Caki2 (cell line): Measurements from ENCODE around the gene EXOC6. TPM values are rescaled to one million over a fixed set of nuclear protein-coding genes. Genes with fewer than 3 reads are reported as not detected.

Experiments used
- DNase-seq: peaks from one replicate; pipeline ENCODE4 v3.0.0-alpha.2; 2015; ENCODE audit warnings: low read depth
- in situ Hi-C: cut with HindIII; loops from 2 replicates; pipeline ENCODE4 v1.10.0; 2016; ENCODE audit warnings: low sequenced_read_pairs, low pct_unique_long_range_greater_than_20kb, mixed read lengths
- total RNA-seq: library from RNA; depleted of rRNA; stranded (reverse); fragments of >200 nt; shearing (Covaris generic); gene quantifications from 2 replicates; pipeline ENCODE4 v1.2.3, GENCODE V29; 2014; ENCODE audit warnings: low replicate concordance

EXOC6 gene
- total RNA-seq, 1 experiment from 2014 or later = 5.3 TPM

DNA sequence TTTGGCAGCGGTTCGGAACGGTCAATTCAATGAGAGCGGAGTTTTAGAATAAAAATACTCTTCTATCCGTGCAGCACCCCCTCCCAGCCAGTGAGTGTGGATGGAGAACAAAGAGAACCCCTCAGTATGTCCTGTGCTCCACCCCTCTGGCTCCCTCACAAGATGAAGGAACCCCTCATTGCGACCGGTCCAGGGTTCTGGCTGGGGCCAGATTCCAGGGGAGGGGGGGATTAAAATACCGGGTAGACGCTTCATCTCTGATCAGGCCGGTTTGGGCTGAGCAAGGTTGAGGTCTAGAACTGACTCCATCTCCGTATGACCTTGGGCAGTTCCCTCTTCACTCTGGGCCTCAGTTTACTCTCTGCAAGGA, 218.2 kb downstream of the EXOC6 start:
- no peak for DNase-seq
- in situ Hi-C loops = no loop called here

DNA sequence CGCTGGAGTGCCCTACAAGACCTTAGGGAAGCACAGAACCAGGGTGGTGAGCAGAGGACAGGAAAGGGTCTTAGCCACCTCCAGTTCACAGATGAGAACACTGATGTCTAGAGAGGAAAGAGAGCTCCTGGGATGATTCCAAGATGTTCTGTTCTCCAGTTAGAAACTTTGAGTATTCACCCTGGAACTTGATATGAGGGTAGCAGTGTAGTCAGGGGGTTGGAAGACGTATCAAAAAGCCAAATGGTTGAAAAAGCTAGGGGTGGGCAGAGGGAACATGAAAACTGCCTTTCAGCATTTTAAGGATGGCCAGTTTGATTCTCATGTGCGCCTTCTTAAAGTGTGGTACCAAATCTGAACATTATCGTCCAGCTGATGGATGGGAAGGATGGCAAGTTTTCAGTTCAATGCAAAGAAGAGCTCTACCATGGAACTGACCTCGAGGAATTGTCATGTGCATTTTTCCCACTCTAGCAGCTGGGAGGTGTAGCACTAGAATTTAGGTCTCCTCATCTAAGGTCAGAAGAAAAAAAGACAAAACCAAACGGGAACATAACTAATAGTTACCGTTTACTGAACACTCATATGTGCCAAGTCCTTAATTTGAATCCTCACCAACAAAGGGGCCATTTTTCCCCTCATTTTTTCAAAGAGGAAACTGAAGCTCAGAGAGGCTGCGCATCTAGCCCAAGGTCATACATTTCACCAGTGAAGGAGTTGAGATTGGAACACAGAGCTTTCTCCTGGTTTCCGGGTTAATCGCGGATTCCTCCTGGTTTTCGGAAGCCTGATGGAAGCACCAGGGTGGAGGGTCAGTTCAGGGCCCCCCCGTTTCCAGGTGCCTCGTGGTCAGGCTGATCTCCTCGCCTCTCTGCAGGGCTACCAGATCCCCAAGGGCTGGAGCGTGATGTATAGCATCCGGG, 219.4 kb downstream of the EXOC6 start:
- in situ Hi-C loops = no loop called here

DNA sequence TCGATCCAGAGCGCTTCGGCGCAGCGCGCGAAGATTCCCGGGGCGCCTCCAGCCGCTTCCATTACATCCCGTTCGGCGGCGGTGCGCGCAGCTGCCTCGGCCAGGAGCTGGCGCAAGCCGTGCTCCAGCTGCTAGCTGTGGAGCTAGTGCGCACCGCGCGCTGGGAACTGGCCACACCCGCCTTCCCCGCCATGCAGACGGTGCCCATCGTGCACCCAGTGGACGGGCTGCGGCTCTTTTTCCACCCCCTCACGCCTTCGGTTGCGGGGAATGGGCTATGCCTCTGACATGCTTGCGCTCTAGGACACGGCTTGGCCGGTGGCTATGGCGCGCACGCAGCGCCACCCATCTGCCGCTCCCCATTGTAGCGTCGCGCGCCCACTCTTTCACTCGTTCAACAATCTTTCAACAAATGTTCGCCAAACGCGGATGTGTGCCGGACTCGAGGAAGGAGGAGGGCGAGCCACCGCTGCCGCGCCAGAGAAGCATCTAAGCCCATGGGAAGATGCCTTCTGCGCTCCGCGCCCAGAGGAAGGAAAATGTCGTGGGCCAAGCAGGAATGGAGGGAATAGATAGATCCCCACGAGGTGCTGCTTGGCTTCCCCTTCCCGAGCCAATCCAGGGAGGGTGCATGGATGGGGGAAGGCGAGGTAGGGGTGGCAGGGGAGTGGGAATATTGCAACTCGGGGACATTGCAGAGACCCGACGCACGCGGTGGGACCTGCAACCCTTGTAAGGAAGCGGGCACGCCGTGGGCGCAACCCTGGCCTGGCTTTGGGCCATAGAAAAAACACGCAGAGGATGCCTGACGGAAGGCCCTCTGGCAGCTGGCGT, 220.3 kb downstream of the EXOC6 start:
- no peak for DNase-seq
- in situ Hi-C loops = no loop called here

More for the DNA sequence above, 219.4 kb downstream of the EXOC6 start:
- no peak for DNase-seq

DNA sequence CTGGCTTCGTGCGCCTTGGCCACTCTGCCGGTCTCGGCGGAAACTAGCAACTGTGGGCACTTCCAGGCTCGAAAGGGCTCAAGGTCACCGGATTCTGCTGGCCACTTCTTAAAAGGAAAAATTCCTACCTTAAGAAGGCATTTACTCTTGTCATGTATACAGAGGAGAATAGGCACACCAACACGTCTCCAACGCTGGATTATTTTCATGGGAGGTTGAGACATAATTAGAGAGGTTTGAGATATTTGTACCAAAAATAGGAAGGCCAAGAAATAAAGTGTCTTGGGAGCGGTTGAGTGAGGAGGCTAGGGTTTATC, 220.9 kb downstream of the EXOC6 start:
- in situ Hi-C loops = no loop called here
- DNase-seq = no peak

DNA sequence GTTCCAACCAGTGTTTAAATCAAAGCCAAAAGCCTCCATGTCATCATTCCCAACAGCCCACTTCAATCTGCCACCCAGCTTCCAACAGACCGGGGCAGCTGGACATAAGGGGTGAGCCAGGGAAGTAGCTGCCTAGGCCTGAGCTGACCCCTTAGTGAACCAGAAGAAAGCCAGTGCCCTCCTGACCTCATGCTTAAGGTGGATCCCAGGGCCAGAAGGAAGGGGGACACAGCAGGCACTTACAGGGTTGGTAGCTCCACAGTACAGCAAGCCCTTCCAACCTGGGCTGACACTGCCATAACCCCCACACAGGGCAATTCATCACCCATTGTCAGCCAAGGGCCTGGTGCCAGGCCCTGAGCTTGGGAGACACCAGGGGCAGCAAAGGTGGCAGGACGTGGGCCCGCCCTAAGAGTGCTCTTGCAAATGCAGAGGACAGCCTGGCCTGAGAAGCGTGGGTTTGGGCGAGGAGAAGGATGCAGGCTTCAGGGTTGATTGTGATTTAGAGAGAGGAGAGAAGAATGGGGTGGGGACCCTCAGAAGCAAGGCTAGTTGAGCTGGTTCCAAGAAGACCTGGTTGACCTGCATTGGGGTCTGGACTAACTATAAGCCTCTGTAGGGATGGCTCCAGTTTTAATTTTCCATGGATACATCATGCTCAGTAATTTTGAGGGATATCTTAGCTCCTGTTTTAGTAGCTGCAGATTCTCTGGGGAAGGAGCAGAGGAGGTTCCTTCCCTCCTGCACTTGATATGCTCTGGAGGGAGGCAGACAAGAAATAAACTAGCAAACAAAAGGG, 222.3 kb downstream of the EXOC6 start:
- DNase-seq = no peak
- in situ Hi-C loops = no loop called here

DNA sequence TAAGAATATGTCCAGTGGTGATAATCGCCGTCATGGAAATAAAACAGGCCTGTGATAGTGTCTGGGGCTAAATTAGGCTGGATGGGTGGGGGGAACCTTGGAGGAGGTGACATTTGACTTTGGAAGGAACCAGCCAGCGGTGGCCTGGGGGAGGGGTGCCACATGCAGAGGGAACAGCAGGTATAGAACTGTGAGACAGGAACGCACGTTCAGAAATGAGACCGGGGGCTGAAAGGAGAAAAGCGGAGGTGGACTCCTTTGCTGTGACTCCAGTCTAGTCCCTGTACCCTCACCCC, 222.8 kb downstream of the EXOC6 start:
- in situ Hi-C loops = no loop called here
- DNase-seq = no peak

DNA sequence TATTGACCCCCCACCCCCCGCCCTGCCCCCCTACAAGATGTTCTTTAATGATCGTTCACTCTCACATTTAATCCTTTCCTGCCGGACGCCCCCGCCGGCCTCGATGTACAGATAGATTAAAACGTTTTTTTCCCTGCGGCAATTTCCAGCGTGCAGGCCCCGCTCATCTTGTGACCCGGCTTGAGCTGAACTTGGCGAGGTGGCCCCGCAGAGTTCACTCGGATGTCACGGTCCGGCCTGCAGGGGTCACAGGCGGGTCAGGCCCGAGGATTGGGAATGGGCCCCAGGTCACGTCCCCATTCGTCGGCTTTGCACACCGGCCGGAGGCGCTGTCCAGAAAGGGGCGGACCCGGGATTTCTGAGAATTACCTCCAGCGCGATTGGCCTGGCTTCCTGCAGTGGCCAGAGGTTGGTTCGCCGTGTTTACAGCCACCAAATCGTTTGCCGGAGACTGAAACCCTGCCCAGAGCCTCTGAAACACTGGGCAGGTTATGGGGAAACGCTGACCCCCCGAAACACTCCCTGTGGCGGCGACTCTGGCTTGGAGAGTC, 223.4 kb downstream of the EXOC6 start:
- in situ Hi-C loops = no loop called here
- no peak for DNase-seq

DNA sequence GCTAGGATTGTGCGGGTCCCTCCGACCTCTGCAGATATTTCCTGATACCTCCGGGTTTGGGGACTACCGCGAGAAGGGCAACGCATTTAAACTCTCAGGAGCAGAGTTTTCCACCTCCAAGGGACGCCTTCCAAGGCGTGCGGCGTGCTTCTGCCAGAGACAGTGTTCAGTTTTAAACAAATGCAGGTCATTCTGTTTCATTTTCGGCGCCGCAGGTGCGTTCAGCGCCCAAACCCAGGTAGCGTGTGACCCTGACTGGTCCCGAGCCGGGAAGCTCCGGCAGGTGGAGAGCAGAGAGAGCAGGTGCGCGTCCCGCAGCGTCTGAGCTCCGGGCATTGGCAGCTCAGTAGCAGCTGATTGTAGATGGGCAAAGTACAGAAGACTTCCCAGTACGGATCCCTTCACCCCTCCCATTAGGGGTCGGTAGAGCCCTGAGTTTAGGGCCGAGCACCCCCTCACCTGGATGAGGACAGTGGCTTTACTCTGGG, 223.9 kb downstream of the EXOC6 start:
- in situ Hi-C loops = no loop called here
- no peak for DNase-seq

DNA sequence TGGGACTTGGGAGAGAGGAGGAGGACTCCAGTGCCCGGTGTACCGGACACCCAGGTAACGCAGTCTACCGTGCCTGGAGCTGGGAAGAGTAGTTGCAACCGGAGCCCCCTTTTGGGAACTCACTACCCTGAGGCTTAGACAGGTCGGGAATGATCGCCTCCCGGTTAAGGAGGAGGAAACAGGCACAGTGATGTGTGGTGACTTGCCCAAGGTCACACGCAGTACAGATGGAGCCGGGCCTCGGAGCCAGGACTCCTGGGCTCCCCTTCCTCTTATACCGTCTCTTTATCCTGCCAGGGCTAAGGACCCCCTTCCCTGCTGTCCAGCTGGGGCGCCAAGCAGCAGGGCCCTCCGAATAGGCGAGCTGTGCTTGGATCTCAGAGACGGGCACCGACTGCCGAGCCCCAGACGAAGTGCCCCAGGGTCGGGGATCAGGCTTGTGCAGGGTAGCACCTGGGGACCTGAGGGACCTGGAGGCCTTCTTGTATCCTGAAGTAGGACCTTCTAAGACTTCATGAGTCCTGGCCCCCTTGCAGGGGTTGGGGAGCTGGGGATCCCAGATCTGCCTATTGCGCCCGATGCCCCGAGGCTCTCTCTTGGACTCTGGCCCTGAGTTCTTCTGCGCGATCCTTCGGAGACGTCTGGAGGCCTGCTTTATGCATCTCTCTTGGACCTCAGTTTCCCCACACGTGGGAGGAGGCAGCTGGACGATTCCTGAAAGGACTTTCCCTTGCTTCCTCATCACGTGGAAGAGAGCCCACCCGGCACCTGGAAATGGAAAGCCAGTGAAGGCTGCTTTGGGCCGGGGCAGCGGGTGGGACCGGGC, 224.6 kb downstream of the EXOC6 start:
- no peak for DNase-seq
- in situ Hi-C loops = no loop called here

DNA sequence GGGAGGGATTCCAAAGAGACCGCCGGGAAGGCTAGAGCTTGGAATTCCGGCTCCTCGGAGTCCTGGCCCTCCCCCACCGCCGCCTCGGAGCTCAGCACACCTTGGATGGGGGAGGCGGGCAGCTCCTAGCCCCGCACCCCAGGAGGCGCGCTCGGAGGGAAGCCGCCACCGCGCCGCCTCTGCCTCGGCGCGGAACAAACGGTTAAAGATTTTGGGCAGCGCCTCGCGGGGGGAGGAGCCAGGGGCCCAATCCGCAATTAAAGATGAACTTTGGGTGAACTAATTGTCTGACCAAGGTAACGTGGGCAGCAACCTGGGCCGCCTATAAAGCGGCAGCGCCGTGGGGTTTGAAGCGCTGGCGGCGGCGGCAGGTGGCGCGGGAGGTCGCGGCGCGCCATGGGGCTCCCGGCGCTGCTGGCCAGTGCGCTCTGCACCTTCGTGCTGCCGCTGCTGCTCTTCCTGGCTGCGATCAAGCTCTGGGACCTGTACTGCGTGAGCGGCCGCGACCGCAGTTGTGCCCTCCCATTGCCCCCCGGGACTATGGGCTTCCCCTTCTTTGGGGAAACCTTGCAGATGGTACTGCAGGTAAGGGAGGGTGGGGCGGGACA, 225.3 kb downstream of the EXOC6 start, which contains the start of gene CYP26A1:
Gene CYP26A1 (plus strand): TSS at position 355 of the 608 bp plus-strand sequence. CDS start 42 bp downstream, at position 397.
- in situ Hi-C loops = no loop called here

DNA sequence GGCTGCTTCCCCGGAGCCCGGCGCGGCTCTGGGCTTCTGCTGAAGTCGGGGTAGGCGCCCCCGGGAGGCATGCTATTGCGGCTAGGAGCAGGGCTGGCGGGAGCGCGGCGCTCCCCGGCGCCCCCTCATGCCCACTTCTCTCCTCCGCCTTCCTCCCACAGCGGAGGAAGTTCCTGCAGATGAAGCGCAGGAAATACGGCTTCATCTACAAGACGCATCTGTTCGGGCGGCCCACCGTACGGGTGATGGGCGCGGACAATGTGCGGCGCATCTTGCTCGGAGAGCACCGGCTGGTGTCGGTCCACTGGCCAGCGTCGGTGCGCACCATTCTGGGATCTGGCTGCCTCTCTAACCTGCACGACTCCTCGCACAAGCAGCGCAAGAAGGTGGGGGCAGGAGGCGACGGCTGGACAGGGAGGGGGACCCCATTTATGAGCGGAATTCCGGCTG, 225.9 kb downstream of the EXOC6 start:
- DNase-seq = peak; percentile 31
- in situ Hi-C loops = no loop called here

More for the DNA sequence above, 225.3 kb downstream of the EXOC6 start, which contains the start of gene CYP26A1:
- DNase-seq = peak; percentile 21

DNA sequence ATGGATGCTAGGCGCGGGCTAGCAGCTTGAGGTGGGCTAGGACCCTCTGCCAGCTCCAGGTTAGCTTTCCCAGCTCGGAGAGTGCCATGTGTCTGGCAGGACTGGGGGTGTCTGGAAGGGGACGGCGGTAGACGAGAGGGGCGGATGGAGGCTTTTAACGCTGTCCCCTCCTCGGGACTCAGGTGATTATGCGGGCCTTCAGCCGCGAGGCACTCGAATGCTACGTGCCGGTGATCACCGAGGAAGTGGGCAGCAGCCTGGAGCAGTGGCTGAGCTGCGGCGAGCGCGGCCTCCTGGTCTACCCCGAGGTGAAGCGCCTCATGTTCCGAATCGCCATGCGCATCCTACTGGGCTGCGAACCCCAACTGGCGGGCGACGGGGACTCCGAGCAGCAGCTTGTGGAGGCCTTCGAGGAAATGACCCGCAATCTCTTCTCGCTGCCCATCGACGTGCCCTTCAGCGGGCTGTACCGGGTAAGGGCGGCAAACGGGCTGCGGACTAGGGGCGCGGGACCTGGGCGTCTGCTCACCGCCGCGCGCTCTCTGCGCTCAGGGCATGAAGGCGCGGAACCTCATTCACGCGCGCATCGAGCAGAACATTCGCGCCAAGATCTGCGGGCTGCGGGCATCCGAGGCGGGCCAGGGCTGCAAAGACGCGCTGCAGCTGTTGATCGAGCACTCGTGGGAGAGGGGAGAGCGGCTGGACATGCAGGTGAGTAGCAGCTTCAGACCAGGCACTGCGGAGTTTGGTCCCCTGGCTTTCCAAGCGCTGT, 226.5 kb downstream of the EXOC6 start:
- in situ Hi-C loops = no loop called here
- DNase-seq = no peak

DNA sequence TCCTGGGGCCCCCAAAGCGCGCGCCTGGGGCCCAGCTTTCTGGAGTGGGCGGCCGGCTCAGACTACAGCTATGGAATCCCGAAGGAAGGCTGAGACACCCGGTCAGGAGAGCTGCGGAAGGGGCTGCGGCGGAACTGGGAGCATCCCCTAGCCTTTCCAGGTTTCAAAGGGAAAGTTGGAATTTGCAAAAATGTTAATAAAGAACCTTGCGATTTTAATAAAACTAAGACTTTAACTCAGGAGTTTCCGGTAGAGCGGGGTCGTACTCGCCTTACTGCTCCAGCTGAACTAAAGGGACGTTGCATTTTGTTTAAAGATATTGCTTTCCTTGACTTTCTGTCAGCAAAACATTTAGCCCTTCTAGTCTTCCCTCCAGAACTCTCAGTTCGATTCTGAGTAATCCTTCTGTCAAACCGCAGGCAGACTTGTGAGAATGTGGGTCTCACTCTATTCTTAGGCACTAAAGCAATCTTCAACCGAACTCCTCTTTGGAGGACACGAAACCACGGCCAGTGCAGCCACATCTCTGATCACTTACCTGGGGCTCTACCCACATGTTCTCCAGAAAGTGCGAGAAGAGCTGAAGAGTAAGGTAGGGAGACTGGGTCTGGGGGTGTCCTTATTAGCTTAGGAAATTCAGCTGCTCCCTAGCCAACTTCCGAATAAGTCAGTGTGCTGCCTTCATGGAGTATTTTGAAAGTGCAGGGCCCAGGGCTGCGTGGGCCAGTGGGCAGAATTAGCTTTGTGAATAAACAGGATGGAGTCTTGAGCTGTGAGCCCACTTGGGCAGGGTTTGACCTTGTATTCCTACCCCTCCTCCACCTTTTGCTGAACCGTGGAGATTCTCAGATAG, 227.3 kb downstream of the EXOC6 start:
- in situ Hi-C loops = no loop called here
- no peak for DNase-seq

DNA sequence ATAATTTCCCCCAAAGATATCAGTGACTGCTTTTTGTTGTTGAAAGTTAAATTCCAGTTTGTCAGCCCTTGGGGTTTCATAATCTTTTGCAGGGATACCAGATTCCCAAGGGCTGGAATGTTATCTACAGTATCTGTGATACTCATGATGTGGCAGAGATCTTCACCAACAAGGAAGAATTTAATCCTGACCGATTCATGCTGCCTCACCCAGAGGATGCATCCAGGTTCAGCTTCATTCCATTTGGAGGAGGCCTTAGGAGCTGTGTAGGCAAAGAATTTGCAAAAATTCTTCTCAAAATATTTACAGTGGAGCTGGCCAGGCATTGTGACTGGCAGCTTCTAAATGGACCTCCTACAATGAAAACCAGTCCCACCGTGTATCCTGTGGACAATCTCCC, 228.6 kb downstream of the EXOC6 start:
- DNase-seq = no peak
- in situ Hi-C loops = no loop called here

DNA sequence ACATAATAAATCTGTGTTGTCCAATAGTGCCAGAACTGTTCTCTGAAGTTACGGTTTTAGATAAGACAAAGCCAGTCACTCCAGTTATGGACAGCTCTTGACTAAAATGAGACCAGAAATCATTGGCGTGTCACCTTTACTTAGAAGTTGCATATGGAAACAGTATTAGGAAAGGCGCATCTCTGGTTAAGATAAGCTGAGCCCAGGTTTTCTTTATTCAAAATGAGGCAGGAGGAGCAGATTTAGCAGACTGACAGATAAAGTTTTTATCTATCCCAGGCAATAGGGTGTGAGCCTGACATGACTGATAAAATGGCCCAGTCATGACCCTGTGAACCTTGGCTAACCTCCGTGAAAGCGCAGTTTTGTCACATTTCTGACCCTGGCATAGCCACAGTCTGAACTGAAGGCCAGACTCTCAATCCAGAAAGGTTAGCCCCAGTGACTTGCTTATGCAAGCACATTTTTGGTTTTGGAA, 229.6 kb downstream of the EXOC6 start:
- in situ Hi-C loops = no loop called here
- DNase-seq = no peak
